Coronary artery (tissue), 2 donors: Measurements from ENCODE around the gene ZFHX3.
A peak's percentile ranks its signal among the peaks of the same experiment; 100 is the strongest.

ENCODE experiments used
- DNase-seq: peaks from one replicate; pipeline ENCODE4 v3.0.0-alpha.2; 2017; ENCODE audit warnings: low spot score
- H3K27ac ChIP-seq, 2 donors: fragments of 200-600 bp; sonication (generic); one replicate each; pipeline ENCODE4 v1.5.1; 2016 to 2019
- H3K4me3 ChIP-seq: fragments of 200-600 bp; sonication (generic); 2 replicates; pipeline ENCODE4 v1.5.1; 2016; ENCODE audit warnings: mild to moderate bottlenecking, moderate library complexity
- CTCF ChIP-seq: fragments of 200-600 bp; sonication (generic); IDR thresholded peaks from one replicate; pipeline ENCODE4 v1.5.1; 2019; ENCODE audit warnings: antibody characterized with exemption

ZFHX3 gene

DNA sequence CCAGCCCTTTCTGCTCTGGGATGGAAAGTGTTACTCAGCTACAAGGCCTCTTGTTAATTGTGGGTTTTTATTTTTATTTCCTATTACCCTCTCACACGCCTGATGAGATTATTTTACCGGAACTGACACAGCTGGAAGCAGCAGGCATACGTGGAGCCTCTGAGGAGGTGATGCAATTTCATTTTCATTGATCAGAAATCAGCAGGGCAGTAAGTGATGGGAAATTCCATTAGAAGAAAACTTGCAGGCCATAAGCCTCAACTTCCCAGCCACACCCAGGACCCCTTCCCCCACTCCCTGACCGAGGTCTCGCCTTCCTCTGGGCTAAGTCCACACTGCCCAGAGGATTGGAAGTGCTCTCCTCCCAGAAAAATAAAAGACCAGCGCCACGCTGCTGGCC is 69.7 kb downstream of the ZFHX3 start:
- Histone ChIP-seq H3K4me3 (no peak overlapping the region), H3K27ac (peak overlapping the region in 1 of 2 donors; percentile 8)
- DNase-seq: no peak
- no peak for TF ChIP-seq CTCF

GRCh38 chr16:72977127-72977526 is 70.8 kb downstream of the ZFHX3 start:
- no peak for DNase-seq
- H3K27ac ChIP-seq: no peak overlapping the region
- H3K4me3 ChIP-seq: no peak overlapping the region
- no peak for TF ChIP-seq CTCF

DNA sequence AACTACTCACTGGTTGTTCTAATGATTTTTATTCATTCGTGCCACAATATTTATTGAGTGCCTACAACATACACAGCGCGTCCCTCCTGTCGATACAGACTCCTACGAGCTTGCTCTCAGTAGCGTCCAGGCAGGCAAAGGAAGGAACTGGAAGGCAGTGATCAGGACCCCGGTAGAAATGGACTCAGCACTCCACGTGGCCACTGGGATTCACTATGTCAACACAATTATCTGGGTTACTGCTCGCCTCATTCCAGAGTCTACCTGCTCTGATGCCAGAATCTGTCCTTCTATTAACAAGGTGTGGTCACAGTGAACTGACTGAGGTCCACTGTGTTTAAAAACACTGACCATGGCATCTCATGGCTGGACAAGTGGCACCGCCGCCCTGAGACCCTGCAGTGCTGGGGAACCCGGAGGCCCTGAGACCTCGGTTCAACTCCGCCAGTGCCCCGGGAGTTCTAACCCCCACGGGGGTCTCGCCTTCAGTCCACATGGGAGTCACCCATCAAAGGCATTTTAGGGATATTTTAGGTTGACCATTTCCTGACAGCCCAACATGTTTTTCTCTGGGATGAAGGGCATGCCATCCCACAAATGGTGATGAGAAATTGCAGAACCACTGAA is 71.4 kb downstream of the ZFHX3 start:
- TF ChIP-seq CTCF: no peak
- peak overlapping the region in 1 of 2 donors; percentile 8 for H3K27ac ChIP-seq
- no peak for DNase-seq
- H3K4me3 ChIP-seq: no peak overlapping the region

- no peak for TF ChIP-seq CTCF
- peak overlapping the region in 1 of 2 donors; percentile 8 for H3K27ac ChIP-seq
These were observed 72.0 kb downstream of the ZFHX3 start for GRCh38 chr16:72975809-72976437.

DNA sequence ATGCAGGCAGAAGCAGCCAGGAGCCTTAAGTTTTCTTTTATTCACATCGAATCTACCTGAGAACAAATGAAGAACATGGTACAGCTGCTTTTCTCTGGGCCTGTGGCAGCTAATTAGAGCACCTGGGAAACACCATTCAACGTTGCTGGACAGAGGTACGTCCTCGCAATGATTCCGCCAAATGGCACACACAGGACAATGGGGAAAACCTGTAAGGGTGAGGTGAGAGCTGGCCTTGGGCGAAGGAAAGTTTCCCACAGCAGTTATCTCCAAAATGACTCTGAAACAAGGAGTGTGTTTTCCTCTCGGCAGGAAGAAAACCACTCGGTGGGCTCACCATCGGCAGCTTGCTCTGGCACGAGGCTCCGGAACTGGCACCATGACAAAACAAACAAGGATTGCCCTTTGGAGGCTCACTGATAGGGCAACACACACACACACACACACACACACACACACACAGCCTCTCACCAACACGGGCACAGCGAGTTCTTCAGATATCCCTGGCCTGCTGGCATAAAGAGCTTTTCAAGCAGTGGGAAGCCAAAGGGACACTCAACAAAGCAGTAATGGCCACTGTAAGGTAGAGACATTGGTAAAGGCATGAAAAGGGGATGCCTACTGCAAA is 73.7 kb downstream of the ZFHX3 start:
- DNase-seq: no peak
- Histone ChIP-seq H3K27ac (peak overlapping the region in 1 of 2 donors; percentile 21), H3K4me3 (no peak overlapping the region)
- no peak for TF ChIP-seq CTCF

More at GRCh38 chr16:72975809-72976437, 72.0 kb downstream of the ZFHX3 start:
- no peak overlapping the region for H3K4me3 ChIP-seq
- DNase-seq: no peak

GRCh38 chr16:72972878-72973571 is 74.9 kb downstream of the ZFHX3 start:
- H3K4me3 ChIP-seq: no peak overlapping the region
- H3K27ac ChIP-seq: no peak overlapping the region
- TF ChIP-seq CTCF: no peak
- no peak for DNase-seq
